UCSD-AML1 (cell line): ENCODE data around the gene TAF12.
A peak's percentile ranks its signal among the peaks of the same experiment; 100 is the strongest.
"Not testable (repeated sequence)": the region's sequence is repeated elsewhere in the genome, so short reads cannot be mapped to it uniquely, and the experiment has no call there.

ENCODE experiments used
- DNase-seq: peaks from one replicate; lab custom pipeline; 2025; ENCODE audit not compliant: unreplicated experiment; lab: John Stamatoyannopoulos, UW

Gene TAF12

DNA sequence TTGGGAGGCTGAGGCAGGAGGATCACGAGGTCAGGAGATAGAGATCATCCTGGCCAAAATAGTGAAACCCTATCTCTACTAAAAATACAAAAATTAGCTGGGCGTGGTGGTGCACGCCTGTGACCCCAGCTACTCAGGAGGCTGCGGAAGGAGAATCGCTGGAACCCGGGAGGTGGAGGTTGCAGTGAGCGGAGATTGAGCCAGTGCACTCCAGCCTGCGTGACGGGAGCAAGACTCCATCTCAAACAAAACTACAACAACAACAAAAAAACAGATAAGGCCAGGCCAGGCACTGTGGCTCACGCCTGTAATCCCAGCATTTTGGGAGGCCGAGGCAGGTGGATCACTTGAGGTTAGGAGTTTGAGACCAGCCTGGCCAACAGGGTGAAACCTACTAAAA, 2.5 kb upstream of the TAF12 start:
- not testable (repeated sequence) for DNase-seq

GRCh38 chr1:28644494-28644893, 1.6 kb upstream of the TAF12 start:
- no peak for DNase-seq

- DNase-seq, result no peak
Measured at GRCh38 chr1:28642056-28642846, 616 bp downstream of the TAF12 start.

DNA sequence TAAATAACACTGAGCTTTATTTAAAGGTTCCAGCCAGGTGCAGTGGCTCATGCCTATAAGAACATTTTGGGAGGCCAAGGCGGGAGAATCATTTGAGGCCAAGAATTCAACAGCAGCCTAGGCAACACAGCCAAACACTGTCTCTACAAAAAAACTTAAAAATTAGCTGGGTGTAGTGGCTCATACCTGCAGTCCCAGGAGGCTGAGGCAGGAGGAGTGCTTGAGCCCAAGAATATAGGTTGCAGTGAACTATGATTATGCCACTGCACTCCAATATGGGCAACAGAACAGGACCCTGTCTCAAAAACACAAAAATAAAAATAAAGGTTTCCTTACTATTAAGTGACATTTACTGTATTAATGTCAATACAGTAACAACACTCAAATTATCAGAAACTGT, 2.1 kb downstream of the TAF12 start:
- DNase-seq, result no peak

DNA sequence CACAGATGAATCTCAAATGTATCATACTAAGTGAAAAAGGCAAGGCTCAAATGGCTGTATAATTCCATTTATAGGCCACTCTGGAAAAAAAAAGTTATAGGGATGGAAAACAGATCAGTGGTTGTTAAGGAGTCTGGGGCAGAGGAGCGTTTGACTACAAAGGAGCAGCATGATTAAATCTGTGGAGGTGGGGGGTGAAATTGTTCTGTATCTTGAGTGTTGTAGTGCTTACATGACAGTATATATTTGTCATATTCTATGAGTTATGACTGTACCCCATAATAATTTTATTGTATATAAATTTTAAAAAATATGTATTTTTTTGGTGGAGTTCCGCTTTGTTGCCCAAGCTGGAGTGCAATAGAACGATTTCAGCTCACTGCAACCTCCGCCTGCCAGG, 10.3 kb downstream of the TAF12 start:
- DNase-seq, result no peak

DNA sequence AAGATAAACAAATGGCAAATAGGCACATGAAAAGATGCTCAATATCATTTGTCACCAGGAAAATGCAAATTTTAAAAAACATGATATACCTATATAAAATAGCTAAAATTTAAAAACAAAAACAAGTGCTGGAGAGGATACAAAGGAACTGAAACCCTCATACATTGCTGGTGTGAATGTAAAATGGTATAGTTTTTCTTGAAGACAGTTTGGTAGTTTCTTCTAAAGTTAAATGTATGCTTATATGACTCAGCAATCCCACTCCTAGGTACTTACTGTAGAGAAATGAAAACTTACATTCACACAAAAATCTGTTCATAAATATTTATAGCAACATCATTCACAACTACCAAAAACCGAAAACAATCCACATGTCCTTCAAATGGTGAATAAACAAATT, 11.2 kb downstream of the TAF12 start:
- no peak for DNase-seq

DNA sequence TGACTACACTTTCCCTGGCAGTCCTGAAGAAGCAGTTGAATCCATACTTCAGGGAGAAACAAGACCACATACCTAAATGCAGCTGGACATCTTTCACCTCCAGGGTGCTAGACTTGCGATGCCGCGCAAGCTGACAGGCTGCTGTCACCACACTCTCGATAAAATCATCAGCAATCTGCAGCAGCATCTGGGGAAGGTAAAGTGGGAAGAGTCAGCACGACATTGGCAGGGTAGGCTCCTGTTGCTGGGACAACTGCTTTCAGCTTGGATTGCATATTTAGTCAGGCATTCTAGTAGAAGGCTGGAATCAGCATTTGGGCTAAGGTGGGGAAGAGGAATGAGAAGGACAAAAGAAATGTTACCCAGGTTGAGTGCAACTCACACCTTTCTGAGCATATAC, 29.7 kb downstream of the TAF12 start:
- no peak for DNase-seq

DNA sequence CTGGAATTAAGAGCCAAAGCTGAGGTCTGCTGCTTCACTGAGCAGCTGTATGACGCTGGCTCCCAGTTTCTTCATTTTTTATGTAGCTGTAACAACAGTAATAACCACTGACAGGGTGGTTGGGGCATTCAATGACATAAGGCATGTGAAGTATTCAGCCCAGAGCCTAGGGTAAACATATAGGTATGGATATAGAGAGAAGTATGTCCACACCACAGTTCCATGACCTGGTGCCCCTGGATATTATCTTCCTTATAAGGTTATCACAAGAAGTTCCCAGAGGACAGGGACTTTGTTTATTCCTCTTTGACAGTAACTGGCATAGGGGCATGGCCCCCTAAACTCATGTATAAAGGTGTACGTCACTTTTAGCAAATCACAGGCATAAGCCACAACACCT, 36.1 kb downstream of the TAF12 start:
- DNase-seq, result no peak

GRCh38 chr1:28604962-28605361, 37.9 kb downstream of the TAF12 start:
- no peak for DNase-seq

DNA sequence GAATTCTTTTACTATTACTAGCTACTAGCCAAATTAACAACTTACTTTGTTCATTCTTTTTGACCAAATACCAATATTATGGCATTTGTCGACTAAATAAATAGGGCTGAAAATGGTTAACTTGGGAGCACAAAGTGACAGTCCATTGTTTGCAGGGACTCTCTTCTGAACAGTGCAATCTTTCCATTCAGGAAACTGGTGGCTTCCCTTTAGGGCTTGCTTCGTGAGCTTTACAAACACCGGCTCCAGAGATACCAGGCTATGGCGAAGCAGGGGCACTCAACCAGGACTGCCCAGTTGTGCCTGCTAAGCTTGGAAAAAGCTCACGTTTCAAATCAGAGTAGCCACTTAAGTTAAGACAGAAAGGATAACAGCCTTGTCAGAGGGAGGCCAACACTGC, 38.5 kb downstream of the TAF12 start:
- DNase-seq, result peak; percentile 14

DNA sequence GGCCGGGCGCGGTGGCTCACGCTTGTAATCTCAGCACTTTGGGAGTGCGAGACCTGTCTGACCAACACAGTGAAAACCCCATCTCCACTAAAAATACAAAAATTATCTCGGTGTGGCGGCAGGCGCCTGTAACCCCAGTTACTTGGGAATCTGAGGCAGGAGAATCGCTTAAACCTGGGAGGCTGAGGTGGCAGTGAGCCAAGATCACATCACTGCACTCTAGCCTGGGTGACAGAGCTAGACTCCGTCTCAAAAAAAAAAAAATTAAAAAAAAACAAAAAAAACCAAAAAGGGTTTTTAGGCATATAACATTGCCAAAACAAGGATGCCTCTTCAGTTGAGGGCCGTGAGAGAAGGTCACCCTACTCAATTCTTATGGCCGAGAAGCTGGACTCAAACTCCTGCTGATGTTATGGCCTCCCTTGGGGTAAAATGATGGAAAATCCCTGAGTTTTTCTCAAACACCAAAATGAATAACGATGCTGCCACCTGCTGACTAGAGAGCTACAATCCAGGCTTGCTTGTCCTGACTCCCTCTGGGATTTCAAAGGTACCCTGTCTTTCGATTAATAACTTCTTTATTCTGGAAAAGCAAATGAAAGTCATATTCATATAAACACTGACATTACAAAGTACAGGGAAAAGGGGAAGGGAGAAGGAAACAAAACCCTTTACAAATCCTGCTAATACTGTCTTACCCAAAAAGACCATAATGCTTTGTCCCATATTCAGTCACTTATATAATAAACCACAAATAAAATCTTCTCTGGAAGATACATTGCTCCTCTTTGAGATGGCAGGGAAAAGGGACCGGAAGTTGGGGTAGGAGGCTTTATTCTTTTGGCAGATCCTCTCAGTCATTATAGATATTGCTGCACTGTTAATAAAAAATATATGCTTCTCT, 40.1 kb downstream of the TAF12 start:
- DNase-seq, result peak; percentile 14

GRCh38 chr1:28601696-28602095, 41.2 kb downstream of the TAF12 start:
- no peak for DNase-seq

DNA sequence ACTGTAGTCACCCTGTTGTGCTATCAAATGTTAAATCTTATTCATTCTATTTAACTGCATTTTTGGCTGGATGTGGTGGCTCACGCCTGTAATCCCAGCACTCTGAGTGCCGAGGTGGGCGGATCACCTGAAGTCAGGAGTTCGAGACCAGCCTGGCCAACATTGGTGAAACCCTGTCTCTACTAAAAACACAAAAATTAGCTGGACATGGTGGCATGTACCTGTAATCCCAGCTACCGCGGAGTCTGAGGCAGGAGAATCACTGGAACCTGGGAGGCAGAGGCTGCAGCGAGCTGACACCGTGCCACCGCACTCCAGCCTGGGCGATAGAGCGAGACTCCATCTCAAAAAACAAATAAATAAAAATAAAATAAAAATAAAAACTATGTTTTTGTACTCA, 46.6 kb downstream of the TAF12 start:
- not testable (repeated sequence) for DNase-seq

DNA sequence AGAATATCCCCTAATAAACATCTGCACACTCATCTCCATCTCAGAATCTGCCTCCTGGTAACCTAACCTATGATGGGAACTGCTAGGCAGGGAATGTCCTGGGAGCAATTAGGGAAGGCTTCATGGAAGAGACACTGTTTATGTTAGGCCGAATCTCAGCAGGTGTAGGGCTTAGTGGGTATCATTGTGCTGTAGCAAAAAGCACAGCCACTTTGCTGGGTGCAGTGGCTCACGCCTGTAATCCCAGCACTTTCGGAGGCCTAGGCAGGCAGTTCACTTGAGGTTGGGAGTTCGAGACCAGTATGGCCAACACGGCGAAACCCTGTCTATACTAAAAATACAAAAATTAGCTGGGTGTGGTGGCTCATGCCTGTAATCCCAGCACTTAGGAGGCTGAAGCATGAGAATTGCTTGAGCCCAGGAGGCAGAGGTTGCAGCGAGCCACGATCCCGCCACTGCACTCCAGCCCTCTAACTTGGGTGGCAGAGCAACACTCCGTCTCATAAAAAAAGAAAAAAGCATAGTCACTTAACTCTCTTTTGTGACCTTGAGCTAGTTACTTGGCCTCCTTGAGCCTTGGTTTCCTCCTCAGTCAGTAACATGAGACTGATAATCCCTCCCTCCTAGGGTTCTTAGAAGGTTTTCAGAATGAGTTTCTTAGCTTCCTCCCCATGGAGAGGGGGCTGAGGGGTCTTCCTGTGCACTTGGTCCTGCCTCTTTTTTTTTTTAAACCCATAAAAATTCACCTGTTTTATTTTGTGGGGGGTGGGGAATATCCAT, 47.3 kb downstream of the TAF12 start:
- DNase-seq, result no peak

DNA sequence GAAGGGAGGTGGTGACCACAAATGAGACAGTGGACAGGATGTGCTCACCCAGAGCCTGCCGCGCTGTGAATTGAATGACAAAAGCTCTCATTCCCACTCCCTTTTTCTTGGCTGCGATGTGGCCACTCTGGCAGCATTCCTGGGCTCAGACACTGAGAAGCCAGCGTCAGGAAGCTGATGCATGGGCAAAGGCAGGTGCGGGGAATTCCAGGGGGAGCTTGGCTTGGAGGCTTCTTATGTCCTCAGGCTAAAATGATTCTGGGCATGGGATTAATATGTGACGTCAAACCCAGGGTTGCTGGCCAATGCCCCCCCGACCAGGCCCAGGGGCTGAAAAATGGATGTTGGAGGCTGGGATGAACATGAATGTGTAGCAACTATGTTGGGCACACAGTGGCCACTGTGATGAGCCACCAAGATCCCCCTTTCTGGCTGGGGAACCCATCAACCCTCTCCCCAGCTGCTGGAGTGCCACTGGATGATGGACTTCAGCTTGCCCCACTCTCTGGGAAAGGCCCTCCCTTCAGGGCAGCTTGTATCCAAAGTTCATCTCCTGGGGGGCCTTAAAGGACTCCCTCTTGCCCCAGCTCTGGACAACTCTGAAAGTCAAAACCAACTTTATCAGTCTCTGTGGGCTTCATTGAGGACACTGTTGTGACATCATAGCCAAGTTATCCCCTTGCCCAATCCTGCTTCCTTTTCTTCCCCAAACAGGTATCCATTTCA, 48.0 kb downstream of the TAF12 start:
- DNase-seq, result not testable (repeated sequence)

- not testable (repeated sequence) for DNase-seq
Measured at GRCh38 chr1:28593988-28594356, 48.9 kb downstream of the TAF12 start.

DNA sequence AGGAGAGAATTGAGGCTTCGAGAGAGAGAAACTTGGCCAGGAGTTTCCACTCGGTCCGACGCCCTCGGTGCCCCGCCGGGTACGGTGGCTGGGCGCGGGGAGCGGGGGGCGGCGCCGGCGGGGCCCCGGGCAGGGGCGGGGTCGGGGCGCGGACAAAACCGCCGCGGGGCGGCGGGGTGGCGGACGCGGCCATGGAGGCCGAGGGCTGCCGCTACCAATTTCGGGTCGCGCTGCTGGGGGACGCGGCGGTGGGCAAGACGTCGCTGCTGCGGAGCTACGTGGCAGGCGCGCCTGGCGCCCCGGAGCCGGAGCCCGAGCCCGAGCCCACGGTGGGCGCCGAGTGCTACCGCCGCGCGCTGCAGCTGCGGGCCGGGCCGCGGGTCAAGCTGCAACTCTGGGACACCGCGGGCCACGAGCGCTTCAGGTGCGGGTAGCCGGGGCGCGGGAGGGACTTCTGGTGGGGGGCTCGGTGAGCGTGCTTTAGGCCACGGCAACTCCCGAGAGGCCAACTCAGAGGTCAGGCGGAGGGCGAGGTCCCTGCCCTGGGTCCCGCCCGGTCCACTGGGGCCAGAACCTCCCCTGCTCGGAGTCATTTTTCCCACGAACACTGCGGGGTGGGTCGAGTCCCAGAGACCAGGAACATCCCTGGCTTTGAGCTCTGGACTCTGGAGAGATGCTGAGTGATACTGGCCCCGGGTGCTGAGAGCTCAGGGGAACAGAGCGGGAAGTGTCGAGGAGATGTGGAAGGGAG, 50.4 kb downstream of the TAF12 start:
- DNase-seq, result no peak

- no peak for DNase-seq
Measured at GRCh38 chr1:28591708-28592320, 51.1 kb downstream of the TAF12 start, which contains the start of gene RAB42. Gene RAB42 (plus strand): TSS chr1:28592265. CDS start chr1:28592512, 247 bp downstream.

GRCh38 chr1:28586585-28587391, 56.1 kb downstream of the TAF12 start:
- not testable (repeated sequence) for DNase-seq
